Ovary (tissue), 9 donors: ENCODE data around the gene EPHA7. TPM values are rescaled to one million over a fixed set of nuclear protein-coding genes. Genes with fewer than 3 reads are reported as not detected.

Source experiments
- DNase-seq, 5 donors: peaks; one replicate each; pipeline ENCODE4 v3.0.0-alpha.2; 2019 to 2020
- H3K27ac ChIP-seq, 2 donors: fragments of 200-600 bp; one replicate each; pipeline versions ENCODE4 v1.5.1 to v1.8.0; 2019 to 2022
- H3K27me3 ChIP-seq: fragments of 200-600 bp; one replicate; pipeline ENCODE4 v1.8.0; 2022
- H3K36me3 ChIP-seq: fragments of 200-600 bp; sonication (generic); one replicate; pipeline ENCODE4 v1.5.1; 2019
- H3K4me1 ChIP-seq: one replicate; pipeline ENCODE4 v1.8.1; 2013; ENCODE audit warnings: mild to moderate bottlenecking, moderate library complexity; ENCODE audit not compliant: insufficient read depth
- H3K4me3 ChIP-seq: fragments of 200-600 bp; sonication (generic); one replicate; pipeline ENCODE4 v1.5.1; 2017
- H3K9me3 ChIP-seq, 2 donors: fragments of 200-600 bp in 1 of 2; sonication (generic) in 1 of 2; one replicate each; pipeline versions ENCODE4 v1.5.1 to v1.8.1; 2013 to 2019; ENCODE audit warnings: mild to moderate bottlenecking in 1 of 2, moderate library complexity in 1 of 2
- EP300 ChIP-seq: sonication (generic); formaldehyde crosslinking; IDR thresholded peaks from one replicate; pipeline ENCODE4 v1.6.1; 2017; ENCODE audit warnings: antibody characterized with exemption
- POLR2A ChIP-seq: fragments of 450-650 bp; IDR thresholded peaks from one replicate; pipeline ENCODE4 v1.6.1; 2017; ENCODE audit warnings: antibody characterized with exemption, mild to moderate bottlenecking, moderate library complexity
- WGBS, 3 donors: extraction: QIAGEN DNeasy Blood & Tissue Kit in 1 of 3; methylation state at CpG; one replicate each; pipeline versions ENCODE4 v1.1.5 to v1.1.7; 2013 to 2017; 5-methylcytosine and 5-hydroxymethylcytosine counted together
- intact Hi-C, 4 donors: fragments of 100-400 bp; cut with DNase I; formaldehyde crosslinking; loops; one replicate each; pipeline versions ENCODE4 v1.11.0 to v1.15.1; 2022 to 2023
- polyA plus RNA-seq, 2 donors: library from polyadenylated mRNA; stranded (reverse); fragments of 200-250 nt in 1 of 2; fragments of 350-450 nt in 1 of 2; fragmentation: Illumina TruSeq in 1 of 2; extraction: RNeasy Lipid Tissue Mini Kit (QIAGEN cat#74804) in 1 of 2; gene quantifications; one replicate each; pipeline ENCODE4 v1.2.3, GENCODE V29; 2013 to 2014
- total RNA-seq, 7 donors: library from RNA; depleted of rRNA in 2 of 7; stranded (reverse); fragments of >200 nt in 2 of 7; fragmentation: NEBNext Ultra II Directional in 3 of 7; extraction: Animal tissue kit (Norgen Biotek cat#: 25700) in 3 of 7; gene quantifications; one replicate each; pipeline versions ENCODE4 v1.1.0 to v1.2.4, GENCODE V29; 2016 to 2023
- TF ChIP-seq, protein P1 (sequence below), 3 donors: fragments of 450-650 bp in 2 of 3; fragments of 200-600 bp in 1 of 3; IDR thresholded peaks; one replicate each; pipeline versions ENCODE4 v1.5.1 to v1.8.0; 2016 to 2022; ENCODE audit warnings: antibody characterized with exemption in 3 of 3, mild to moderate bottlenecking in 1 of 3
- donor health status: DM: no; HTN: no; CAD: no; lungs with moderate emphysema.
- donor health status: DM: no; HTN: no; CAD: no.
- donor health status: Bipolar disorder and iron deficiency.
- donor health status: DM: yes; HTN: yes; CAD: no.
- donor health status: DM: no; HTN: no; CAD: no.
- donor health status: DM: yes; HTN: yes; CAD: no.

EPHA7 gene
- total and polyA plus RNA-seq, 9 donors, result 0.64 to 3.0 (median 1.5) TPM

DNA sequence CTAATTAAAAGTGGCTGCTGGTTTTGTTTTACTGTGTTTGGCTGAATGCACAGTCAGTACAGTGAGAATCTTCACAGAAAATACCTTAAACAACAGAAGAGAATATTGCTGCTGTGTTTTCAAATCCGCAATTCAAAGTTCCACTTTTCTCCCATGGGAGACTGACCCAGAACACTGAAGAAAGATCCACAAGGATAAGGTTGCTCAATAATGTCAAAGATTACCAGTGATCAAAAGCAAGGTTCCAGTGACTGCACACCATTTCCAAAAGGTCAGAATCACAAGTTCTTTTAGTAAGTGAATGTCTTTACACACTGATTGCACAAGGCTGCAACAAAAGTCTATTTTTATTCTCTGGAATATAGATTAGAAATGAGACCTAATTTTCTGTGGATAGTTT is 82.3 kb downstream of the EPHA7 start:
- intact Hi-C loops, result no loop called here
- no peak for DNase-seq
- no peaks in the 10 kb centered on the region for H3K4me1 ChIP-seq
- peaks cover 3% of the 10 kb centered on the region for H3K27me3 ChIP-seq
- TF ChIP-seq, protein P1, sequence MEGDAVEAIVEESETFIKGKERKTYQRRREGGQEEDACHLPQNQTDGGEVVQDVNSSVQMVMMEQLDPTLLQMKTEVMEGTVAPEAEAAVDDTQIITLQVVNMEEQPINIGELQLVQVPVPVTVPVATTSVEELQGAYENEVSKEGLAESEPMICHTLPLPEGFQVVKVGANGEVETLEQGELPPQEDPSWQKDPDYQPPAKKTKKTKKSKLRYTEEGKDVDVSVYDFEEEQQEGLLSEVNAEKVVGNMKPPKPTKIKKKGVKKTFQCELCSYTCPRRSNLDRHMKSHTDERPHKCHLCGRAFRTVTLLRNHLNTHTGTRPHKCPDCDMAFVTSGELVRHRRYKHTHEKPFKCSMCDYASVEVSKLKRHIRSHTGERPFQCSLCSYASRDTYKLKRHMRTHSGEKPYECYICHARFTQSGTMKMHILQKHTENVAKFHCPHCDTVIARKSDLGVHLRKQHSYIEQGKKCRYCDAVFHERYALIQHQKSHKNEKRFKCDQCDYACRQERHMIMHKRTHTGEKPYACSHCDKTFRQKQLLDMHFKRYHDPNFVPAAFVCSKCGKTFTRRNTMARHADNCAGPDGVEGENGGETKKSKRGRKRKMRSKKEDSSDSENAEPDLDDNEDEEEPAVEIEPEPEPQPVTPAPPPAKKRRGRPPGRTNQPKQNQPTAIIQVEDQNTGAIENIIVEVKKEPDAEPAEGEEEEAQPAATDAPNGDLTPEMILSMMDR (IDR thresholded peaks at IDR 0.05), result no peak
- no peak for TF ChIP-seq POLR2A
- TF ChIP-seq EP300, result no peak
- no peaks in the 10 kb centered on the region for H3K9me3 ChIP-seq
- no peaks in the 10 kb centered on the region for H3K36me3 ChIP-seq
- 91 to 94% (median 93%) methylated on average over 1 of the region's 1 CpG for WGBS, 3 donors
- no peak overlapping the region for H3K4me3 ChIP-seq
- no peak overlapping the region for H3K27ac ChIP-seq

DNA sequence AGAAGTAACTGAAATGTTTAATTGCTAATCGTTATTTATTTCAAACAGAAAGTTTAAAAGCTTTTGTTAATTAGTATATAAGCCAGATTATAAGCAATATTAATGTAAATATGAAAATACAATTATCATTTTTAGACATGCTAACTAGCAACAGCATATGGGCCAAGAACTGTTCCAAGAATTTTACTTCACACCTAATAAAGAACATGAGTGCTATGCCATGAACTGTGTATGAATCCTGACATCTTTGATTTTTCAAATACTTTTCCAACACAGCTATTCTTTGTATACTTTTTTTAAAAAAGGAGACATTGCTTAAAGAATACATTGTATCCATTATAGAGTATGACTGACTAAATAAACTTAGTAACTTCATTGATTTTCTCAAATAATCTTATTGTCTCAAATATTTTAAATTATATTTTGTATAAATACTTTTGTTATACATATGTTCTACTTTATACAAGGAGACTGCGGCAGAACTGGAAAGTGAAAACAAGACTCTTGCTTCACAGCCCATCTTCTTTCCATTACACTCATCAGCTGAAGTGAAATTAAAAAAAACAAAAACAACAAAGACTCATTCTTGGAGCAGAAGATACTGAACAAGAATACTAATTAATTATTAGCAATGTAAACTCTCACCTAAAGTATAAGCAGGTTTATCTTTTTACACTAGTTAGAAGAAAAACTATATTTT is 89.9 kb downstream of the EPHA7 start:
- no peak for DNase-seq
- Histone ChIP-seq H3K27me3 (no peaks in the 10 kb centered on the region), H3K4me3 (no peak overlapping the region), H3K36me3 (no peaks in the 10 kb centered on the region), H3K27ac (no peak overlapping the region), H3K4me1 (no peaks in the 10 kb centered on the region), H3K9me3 (no peaks in the 10 kb centered on the region)
- TF ChIP-seq, protein P1 (IDR thresholded peaks at IDR 0.05), result no peak
- TF ChIP-seq EP300, result no peak
- TF ChIP-seq POLR2A, result no peak
- intact Hi-C loops, result no loop called here
- WGBS, 3 donors, result 74 to 83% (median 78%) methylated on average over 2 of the region's 2 CpGs

GRCh38 chr6:93327857-93328256 is 91.5 kb downstream of the EPHA7 start:
- H3K27me3 ChIP-seq, result no peaks in the 10 kb centered on the region
- intact Hi-C loops, result no loop called here
- no peak for DNase-seq
- no peak overlapping the region for H3K4me3 ChIP-seq
- no peak overlapping the region for H3K27ac ChIP-seq
- WGBS, 3 donors, result 66 to 75% (median 72%) methylated on average over 3 of the region's 3 CpGs
- no peaks in the 10 kb centered on the region for H3K36me3 ChIP-seq
- TF ChIP-seq, protein P1 (IDR thresholded peaks at IDR 0.05), result no peak
- TF ChIP-seq POLR2A (no peak), EP300 (no peak)
- H3K4me1 ChIP-seq, result no peaks in the 10 kb centered on the region
- no peaks in the 10 kb centered on the region for H3K9me3 ChIP-seq

DNA sequence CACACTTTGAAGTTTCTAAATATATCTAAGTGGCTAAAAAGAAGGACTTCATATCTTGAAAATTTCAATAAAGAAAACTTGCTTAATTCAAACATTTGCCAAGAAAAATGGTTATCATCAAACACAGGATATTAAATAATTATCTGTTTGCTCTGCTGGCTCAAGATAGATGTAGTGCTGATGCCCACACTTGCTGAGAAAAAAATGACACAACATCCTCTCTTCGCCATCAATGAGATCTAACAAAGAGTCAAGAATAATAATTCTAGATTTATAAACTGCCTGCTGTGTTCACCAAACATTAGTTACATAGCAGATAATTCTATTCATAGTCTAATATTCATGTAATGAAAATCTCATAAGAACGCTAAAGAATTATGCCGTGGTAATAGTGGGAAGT is 93.6 kb downstream of the EPHA7 start:
- Histone ChIP-seq H3K36me3 (no peaks in the 10 kb centered on the region), H3K4me1 (no peaks in the 10 kb centered on the region), H3K4me3 (no peak overlapping the region), H3K27me3 (no peaks in the 10 kb centered on the region), H3K27ac (no peak overlapping the region), H3K9me3 (no peaks in the 10 kb centered on the region)
- no peak for DNase-seq
- TF ChIP-seq, protein P1 (IDR thresholded peaks at IDR 0.05), result no peak
- TF ChIP-seq POLR2A, result no peak
- no peak for TF ChIP-seq EP300
- intact Hi-C loops, result no loop called here
- WGBS, 3 donors, result 93 to 96% (median 93%) methylated on average over 3 of the region's 3 CpGs
